Breast epithelium (tissue), 3 donors: ENCODE results near the gene TANC1.

Experiments
- CTCF ChIP-seq, 3 donors: fragments of 450-650 bp; IDR thresholded peaks; one replicate each; pipeline ENCODE4 v1.5.1; 2016 to 2017; ENCODE audit warnings: antibody characterized with exemption in 3 of 3, mild to moderate bottlenecking in 3 of 3, moderate library complexity in 3 of 3
- POLR2A ChIP-seq: fragments of 450-650 bp; IDR thresholded peaks from one replicate; pipeline ENCODE4 v1.6.1; 2016; ENCODE audit warnings: antibody characterized with exemption, mild to moderate bottlenecking, moderate library complexity
- POLR2AphosphoS5 ChIP-seq, 3 donors: sonication (generic); formaldehyde crosslinking; IDR thresholded peaks; one replicate each; pipeline ENCODE4 v1.6.1; 2017; ENCODE audit warnings: antibody characterized with exemption in 3 of 3

GRCh38 chr2:159015823-159016222 lies 47.4 kb downstream of the TANC1 start:
- no peak for TF ChIP-seq POLR2A
- no peak for TF ChIP-seq CTCF (IDR thresholded peaks at IDR 0.05)
- TF ChIP-seq POLR2AphosphoS5 (IDR thresholded peaks at IDR 0.05), result no peak
